ENCODE data around the gene CXXC5. TPM values are rescaled to one million over a fixed set of nuclear protein-coding genes. Genes with fewer than 3 reads are reported as not detected.
A peak's percentile ranks its signal among the peaks of the same experiment; 100 is the strongest.

The CXXC5 gene
- total RNA-seq, 1 donor from 2014 or later = 151 TPM

- no peak overlapping the region for H2AFZ ChIP-seq (ENCODE audit: low read depth, low read length)
- Mint-ChIP-seq H3K4me1 (ENCODE audit: low read depth, unreplicated experiment) (peaks cover 40% of the 10 kb centered on the region), H3K4me3 (ENCODE audit: unreplicated experiment) (peak overlapping the region; percentile 100), H3K27ac (ENCODE audit: unreplicated experiment) (peak overlapping the region; percentile 94), H3K27me3 (ENCODE audit: low read depth, unreplicated experiment) (no peaks in the 10 kb centered on the region), H3K36me3 (ENCODE audit: low read depth, unreplicated experiment) (peaks cover 8% of the 10 kb centered on the region), H3K9me3 (ENCODE audit: unreplicated experiment) (peaks cover 2% of the 10 kb centered on the region)
- H3K27me3 ChIP-seq (ENCODE audit: insufficient read depth, low read length) = no peaks in the 10 kb centered on the region
- peak overlapping the region; percentile 88 for H3K9ac ChIP-seq (ENCODE audit: low read length)
- H3K9me3 ChIP-seq (ENCODE audit: insufficient read depth, low read depth, low read length) = no peaks in the 10 kb centered on the region
- peak overlapping the region; percentile 94 for H3K27ac ChIP-seq (ENCODE audit: low read depth, low read length)
- no peak for TF ChIP-seq EZH2 (IDR thresholded peaks at IDR 0.05; ENCODE audit: insufficient read depth, low read length)
- TF ChIP-seq CTCF (IDR thresholded peaks at IDR 0.05; ENCODE audit: insufficient read depth, low read depth, low read length) = no peak
- peak; percentile 94 for DNase-seq (ENCODE audit: low read depth)
- H3K36me3 ChIP-seq (ENCODE audit: insufficient read depth, low read length) = no peaks in the 10 kb centered on the region
- H3K79me2 ChIP-seq (ENCODE audit: insufficient read depth, low read length) = peaks cover 89% of the 10 kb centered on the region
- H3K4me2 ChIP-seq (ENCODE audit: low read length) = peak overlapping the region; percentile 87
- peak overlapping the region; percentile 41 for H3K4me3 ChIP-seq (ENCODE audit: insufficient read depth, low read depth, low read length)
- peak; percentile 29 for FAIRE-seq
- peaks cover 66% of the 10 kb centered on the region for H3K4me1 ChIP-seq (ENCODE audit: insufficient read depth, low read length)
- H4K20me1 ChIP-seq (ENCODE audit: insufficient read depth, low read length) = peaks cover 59% of the 10 kb centered on the region
These were observed 4.0 kb downstream of the CXXC5 start for GRCh38 chr5:139651853-139652787.

- H3K4me1 ChIP-seq (ENCODE audit: insufficient read depth, low read length) = peaks cover 66% of the 10 kb centered on the region
These were observed 4.7 kb downstream of the CXXC5 start for GRCh38 chr5:139652788-139653241.

More at GRCh38 chr5:139652788-139653241, 4.7 kb downstream of the CXXC5 start:
- Mint-ChIP-seq H3K4me1 (ENCODE audit: low read depth, unreplicated experiment) (peaks cover 44% of the 10 kb centered on the region), H3K27me3 (ENCODE audit: low read depth, unreplicated experiment) (no peaks in the 10 kb centered on the region), H3K36me3 (ENCODE audit: low read depth, unreplicated experiment) (peaks cover 11% of the 10 kb centered on the region), H3K9me3 (ENCODE audit: unreplicated experiment) (peaks cover 2% of the 10 kb centered on the region), H3K4me3 (ENCODE audit: unreplicated experiment) (peak overlapping the region; percentile 100), H3K27ac (ENCODE audit: unreplicated experiment) (peak overlapping the region; percentile 94)
- H3K9ac ChIP-seq (ENCODE audit: low read length) = peak overlapping the region; percentile 88
- H3K36me3 ChIP-seq (ENCODE audit: insufficient read depth, low read length) = no peaks in the 10 kb centered on the region
- peaks cover 64% of the 10 kb centered on the region for H4K20me1 ChIP-seq (ENCODE audit: insufficient read depth, low read length)
- no peak overlapping the region for H2AFZ ChIP-seq (ENCODE audit: low read depth, low read length)
- no peak for TF ChIP-seq CTCF (IDR thresholded peaks at IDR 0.05; ENCODE audit: insufficient read depth, low read depth, low read length)
- peaks cover 90% of the 10 kb centered on the region for H3K79me2 ChIP-seq (ENCODE audit: insufficient read depth, low read length)
- H3K4me2 ChIP-seq (ENCODE audit: low read length) = peak overlapping the region; percentile 87
- peak overlapping the region; percentile 41 for H3K4me3 ChIP-seq (ENCODE audit: insufficient read depth, low read depth, low read length)
- DNase-seq (ENCODE audit: low read depth) = no peak
- FAIRE-seq = no peak
- peak overlapping the region; percentile 94 for H3K27ac ChIP-seq (ENCODE audit: low read depth, low read length)
- no peaks in the 10 kb centered on the region for H3K9me3 ChIP-seq (ENCODE audit: insufficient read depth, low read depth, low read length)
- no peaks in the 10 kb centered on the region for H3K27me3 ChIP-seq (ENCODE audit: insufficient read depth, low read length)
